ENCODE measurements around the gene ARMC2.
"Not testable (repeated sequence)": the region's sequence is repeated elsewhere in the genome, so short reads cannot be mapped to it uniquely, and the experiment has no call there.

ARMC2 gene

GRCh38 chr6:108809211-108809610 lies 39.0 kb upstream of the ARMC2 start:
- H3K4me3 ChIP-seq (ENCODE audit: low read depth, low read length) = no peak overlapping the region
- H3K4me1 ChIP-seq = peaks cover 3% of the 10 kb centered on the region; the same call in 1 of the 2 replicates
- H3K9me3 ChIP-seq = peaks cover 5% of the 10 kb centered on the region
- H3K36me3 ChIP-seq = no peaks in the 10 kb centered on the region
- no peak for DNase-seq
- no peak for TF ChIP-seq CTCF (IDR thresholded peaks at IDR 0.05; ENCODE audit: low read depth, low read length)
- no peaks in the 10 kb centered on the region for H3K27me3 ChIP-seq

GRCh38 chr6:108810057-108810643 lies 38.1 kb upstream of the ARMC2 start:
- no peak for TF ChIP-seq CTCF (IDR thresholded peaks at IDR 0.05; ENCODE audit: low read depth, low read length)
- peaks cover 3% of the 10 kb centered on the region; the same call in 1 of the 2 replicates for H3K4me1 ChIP-seq
- peaks cover 5% of the 10 kb centered on the region for H3K9me3 ChIP-seq
- H3K27me3 ChIP-seq = no peaks in the 10 kb centered on the region
- H3K4me3 ChIP-seq (ENCODE audit: low read depth, low read length) = no peak overlapping the region
- no peak for DNase-seq
- H3K36me3 ChIP-seq = no peaks in the 10 kb centered on the region

- peaks cover 5% of the 10 kb centered on the region for H3K9me3 ChIP-seq
- no peaks in the 10 kb centered on the region for H3K4me1 ChIP-seq
- H3K27me3 ChIP-seq = no peaks in the 10 kb centered on the region
- DNase-seq = no peak
- no peaks in the 10 kb centered on the region for H3K36me3 ChIP-seq
- TF ChIP-seq CTCF (IDR thresholded peaks at IDR 0.05; ENCODE audit: low read depth, low read length) = no peak
- no peak overlapping the region for H3K4me3 ChIP-seq (ENCODE audit: low read depth, low read length)
These were observed 36.7 kb upstream of the ARMC2 start for GRCh38 chr6:108811490-108811889.

- not testable (repeated sequence) for H3K4me1 ChIP-seq; H3K9me3 ChIP-seq; H3K27me3 ChIP-seq; DNase-seq; H3K4me3 ChIP-seq (ENCODE audit: low read depth, low read length); H3K36me3 ChIP-seq
These were observed 35.0 kb upstream of the ARMC2 start for GRCh38 chr6:108813218-108813617.

- not testable (repeated sequence) for H3K9me3 ChIP-seq; H3K4me3 ChIP-seq (ENCODE audit: low read depth, low read length); H3K36me3 ChIP-seq; DNase-seq; H3K27me3 ChIP-seq; H3K4me1 ChIP-seq
These were observed 30.9 kb upstream of the ARMC2 start for GRCh38 chr6:108817276-108817675.

GRCh38 chr6:108820006-108820405 lies 28.2 kb upstream of the ARMC2 start:
- H3K9me3 ChIP-seq = no peaks in the 10 kb centered on the region
- no peak for DNase-seq
- no peak for TF ChIP-seq CTCF (IDR thresholded peaks at IDR 0.05; ENCODE audit: low read depth, low read length)
- H3K36me3 ChIP-seq = no peaks in the 10 kb centered on the region
- H3K27me3 ChIP-seq = no peaks in the 10 kb centered on the region
- H3K4me3 ChIP-seq (ENCODE audit: low read depth, low read length) = no peak overlapping the region
- H3K4me1 ChIP-seq = no peaks in the 10 kb centered on the region

- no peaks in the 10 kb centered on the region for H3K4me1 ChIP-seq
- H3K9me3 ChIP-seq = no peaks in the 10 kb centered on the region
- H3K4me3 ChIP-seq (ENCODE audit: low read depth, low read length) = no peak overlapping the region
- H3K36me3 ChIP-seq = no peaks in the 10 kb centered on the region
- no peak for DNase-seq
- TF ChIP-seq CTCF (IDR thresholded peaks at IDR 0.05; ENCODE audit: low read depth, low read length) = no peak
- H3K27me3 ChIP-seq = no peaks in the 10 kb centered on the region
These were observed 25.8 kb upstream of the ARMC2 start for GRCh38 chr6:108822401-108822800.
